GM18861 (cell line): Measurements from ENCODE around the gene CIB4.
"Not testable (repeated sequence)": the region's sequence is repeated elsewhere in the genome, so short reads cannot be mapped to it uniquely, and the experiment has no call there.

Source experiments
- ATAC-seq: cut with Tn5 transposase; IDR thresholded peaks from one replicate; pipeline ENCODE4 v1.9.1; 2021; ENCODE audit not compliant: unreplicated experiment

Gene CIB4

DNA sequence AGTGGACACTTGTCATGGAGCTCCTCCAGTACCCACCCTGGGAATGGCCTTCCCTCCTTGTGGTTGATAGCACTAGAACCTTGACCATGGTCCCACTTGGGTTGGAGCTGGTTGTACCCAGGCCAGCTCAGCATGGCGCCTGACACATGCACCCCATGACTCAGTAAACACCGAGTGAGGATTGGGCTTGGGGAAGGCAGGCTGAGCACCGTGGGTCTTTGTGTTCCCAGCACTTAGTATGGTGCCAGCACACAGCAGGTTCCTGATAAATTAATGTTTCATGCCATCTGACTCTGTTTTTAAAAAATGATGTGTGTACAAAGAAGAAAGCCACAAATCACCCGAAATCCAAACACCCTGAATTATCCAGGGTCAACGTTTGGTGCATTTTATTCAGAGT, 69.8 kb downstream of the CIB4 start:
- ATAC-seq = no peak

DNA sequence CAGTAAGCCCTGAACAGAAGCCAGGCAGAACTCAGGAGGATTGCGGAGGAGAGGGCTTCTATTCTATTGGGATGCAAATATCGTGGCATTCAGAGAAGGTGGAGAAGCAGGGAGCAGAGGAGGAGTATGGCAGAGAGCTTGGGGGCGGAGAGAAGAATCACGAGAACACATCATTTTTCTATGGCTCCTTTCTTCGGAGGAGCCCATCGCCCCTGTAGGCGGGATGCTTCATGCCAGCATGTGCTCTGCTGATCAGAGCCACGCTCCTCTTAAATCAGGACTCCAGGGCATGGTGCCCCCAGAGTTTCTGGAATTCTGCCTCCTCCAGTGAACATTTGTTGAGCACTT, 71.1 kb downstream of the CIB4 start:
- ATAC-seq = no peak

DNA sequence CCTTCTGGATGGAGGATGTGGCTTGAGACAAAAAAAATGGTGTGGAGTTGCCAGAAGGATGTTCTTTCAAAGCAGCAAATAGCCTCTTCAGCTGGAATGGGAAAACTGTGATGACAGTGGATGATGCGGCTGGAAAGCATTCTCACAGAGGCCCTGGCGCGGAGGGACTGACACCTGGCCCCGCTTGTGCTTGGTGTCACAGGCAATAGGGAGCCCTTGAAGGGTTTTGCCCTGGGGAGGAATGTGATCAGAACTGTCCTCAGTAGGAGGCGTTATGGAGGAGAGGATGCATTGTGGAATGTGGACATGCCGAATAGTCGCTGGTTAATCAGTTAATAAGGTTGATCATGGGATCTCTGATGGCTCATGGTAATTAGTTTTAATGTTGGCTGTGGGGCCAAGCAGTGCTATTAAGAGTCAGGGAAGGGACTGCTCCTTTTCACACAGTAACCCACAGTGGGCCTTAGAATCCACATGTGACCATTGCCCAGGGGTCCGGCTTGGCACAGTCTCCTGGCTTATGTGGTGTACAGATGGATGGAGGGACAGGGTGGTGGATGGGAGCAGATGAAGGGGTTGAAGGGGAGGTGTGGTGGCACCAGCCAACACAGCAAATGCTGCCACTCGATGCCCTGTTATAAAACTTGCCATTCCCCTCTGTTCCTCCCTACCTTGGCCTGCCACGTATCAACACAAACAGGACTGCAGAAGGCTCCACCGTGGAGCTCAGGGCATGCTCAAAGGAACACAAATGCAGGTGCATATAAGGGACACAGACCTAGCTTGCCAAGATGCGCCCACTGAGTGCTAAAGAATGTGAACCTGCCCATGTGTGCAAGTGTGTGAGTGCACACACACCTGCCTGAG, 71.7 kb downstream of the CIB4 start:
- no peak for ATAC-seq

DNA sequence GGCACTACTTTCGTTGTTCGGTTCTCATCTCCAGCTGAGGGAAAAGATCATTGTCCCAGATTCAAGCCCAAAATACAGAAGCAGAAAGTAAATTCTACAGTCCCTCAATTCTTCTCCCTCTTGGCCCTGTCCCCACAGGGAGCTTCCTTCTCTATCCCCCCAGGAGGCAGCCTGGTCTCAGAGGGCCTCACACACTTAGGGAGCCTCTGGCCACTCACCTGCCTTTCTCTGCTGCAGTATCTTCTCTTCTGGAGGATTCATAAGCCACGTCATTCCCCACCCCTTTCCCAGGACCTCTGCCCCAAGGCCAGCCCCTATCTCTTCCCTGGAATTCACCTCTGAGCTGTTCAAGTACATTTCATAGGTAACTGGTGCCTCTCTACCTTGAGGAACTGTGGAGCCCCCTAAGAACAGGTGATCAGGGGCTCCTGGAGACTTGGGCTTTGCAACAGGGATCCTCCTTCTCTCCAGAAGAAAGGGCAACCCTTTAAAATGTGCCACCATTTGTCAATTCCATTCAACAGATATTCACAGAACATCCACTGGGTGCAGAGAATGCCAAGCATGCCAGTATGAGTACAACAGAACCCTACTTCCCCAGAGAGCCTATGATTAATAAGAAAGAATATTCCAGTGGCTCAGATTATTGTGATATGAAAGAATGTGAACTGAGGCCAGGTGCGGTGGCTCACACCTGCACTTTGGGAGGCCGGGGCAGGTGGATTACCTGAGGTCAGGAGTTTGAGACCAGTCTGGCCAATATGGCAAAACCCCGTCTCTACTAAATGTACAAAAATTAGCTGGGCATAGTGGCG, 72.9 kb downstream of the CIB4 start:
- ATAC-seq = no peak

DNA sequence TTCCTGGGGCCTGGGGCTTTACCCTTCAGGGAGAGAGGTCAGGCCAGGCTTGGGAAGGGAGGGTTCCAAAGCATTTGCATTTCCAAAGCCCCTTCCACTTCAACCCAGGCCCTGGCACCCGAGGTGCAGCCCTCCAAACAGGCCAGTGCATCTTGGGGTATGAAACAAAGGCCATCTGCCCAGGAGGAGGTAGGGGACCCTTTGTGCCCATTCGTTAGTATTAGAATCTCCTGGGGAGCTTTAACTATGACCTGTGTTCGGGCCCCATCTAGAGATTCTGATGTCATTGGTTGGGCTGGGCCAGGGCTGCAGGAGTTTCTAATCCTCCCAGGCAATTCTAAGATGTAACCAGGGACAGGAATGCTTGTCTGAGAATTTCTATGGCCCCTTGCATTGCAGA, 73.6 kb downstream of the CIB4 start:
- no peak for ATAC-seq

DNA sequence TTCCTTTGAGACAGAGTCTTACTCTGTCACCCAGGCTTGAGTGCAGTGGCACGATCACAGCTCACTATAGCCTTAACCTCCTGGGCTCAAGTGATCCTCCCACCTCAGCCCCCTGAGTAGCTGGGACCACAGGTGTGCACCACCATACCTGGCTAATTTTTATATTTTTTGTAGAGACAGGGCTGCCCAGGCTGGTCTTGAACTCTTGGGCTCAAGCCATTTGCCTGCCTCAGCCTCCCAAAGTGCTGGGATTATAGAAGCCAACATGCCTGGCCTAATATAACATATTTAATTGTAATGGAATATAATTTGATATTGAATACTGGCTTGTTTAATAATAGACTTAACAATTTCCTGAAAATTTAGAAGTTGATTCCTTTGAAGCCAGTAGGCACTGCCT, 74.4 kb downstream of the CIB4 start:
- not testable (repeated sequence) for ATAC-seq

DNA sequence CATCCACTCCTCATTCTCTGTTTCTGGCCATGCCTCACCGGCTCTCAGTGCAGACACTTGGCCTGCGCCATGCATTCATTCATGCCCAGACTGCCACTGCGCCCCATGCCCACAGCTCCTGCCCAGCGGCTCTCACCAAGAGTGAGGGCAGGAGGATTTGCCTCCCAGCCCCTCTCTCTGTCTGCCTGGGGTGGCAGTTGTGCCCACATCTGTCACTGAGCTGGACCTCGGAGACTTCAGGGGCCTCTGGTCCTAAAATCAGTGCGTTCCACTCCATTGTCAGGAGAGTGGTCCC, 75.1 kb downstream of the CIB4 start:
- ATAC-seq = no peak

DNA sequence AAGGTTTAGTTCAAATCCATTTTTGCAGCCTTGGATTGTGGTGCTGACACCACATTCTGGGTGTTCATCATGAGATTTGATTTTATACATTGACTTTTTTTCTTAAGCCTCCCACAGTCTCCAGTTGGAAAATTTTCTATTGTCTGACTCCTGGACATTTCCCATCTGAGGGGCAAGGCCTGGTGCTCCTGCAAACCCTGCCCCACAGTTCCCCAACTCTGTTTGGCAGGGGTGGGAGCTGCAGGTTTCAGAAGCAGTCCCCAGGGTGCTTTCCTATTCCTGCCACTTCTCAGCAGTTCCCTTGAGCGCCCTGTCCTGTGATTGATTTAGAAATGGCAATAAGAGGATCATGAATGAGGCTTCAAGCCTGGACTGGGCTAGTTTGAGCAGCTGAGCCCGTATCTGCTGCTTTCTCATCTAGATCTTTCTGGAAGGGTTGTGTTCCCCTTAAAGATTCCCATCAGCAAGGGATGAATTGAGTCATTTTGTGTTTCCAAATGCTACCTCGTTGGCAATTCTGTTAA, 77.0 kb downstream of the CIB4 start:
- no peak for ATAC-seq

DNA sequence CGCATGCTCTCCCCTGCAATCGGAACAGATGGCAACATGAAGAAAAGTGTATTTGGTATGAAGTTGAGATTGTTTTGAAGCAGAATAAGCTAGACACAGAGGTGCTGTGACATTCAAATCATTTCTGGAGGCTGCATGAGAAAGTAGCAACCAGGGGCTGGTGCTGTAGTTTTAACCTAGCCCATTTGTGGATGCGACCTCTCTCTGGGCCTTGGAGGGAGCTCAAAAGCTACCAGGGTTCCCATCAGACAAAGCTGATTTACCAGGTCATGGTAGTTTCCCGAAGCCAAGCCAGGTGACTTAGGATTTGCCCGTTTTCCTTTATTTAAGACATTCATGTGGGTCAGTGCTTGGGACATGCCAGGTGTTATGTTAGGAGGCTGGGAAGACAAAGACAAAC, 77.5 kb downstream of the CIB4 start:
- no peak for ATAC-seq

DNA sequence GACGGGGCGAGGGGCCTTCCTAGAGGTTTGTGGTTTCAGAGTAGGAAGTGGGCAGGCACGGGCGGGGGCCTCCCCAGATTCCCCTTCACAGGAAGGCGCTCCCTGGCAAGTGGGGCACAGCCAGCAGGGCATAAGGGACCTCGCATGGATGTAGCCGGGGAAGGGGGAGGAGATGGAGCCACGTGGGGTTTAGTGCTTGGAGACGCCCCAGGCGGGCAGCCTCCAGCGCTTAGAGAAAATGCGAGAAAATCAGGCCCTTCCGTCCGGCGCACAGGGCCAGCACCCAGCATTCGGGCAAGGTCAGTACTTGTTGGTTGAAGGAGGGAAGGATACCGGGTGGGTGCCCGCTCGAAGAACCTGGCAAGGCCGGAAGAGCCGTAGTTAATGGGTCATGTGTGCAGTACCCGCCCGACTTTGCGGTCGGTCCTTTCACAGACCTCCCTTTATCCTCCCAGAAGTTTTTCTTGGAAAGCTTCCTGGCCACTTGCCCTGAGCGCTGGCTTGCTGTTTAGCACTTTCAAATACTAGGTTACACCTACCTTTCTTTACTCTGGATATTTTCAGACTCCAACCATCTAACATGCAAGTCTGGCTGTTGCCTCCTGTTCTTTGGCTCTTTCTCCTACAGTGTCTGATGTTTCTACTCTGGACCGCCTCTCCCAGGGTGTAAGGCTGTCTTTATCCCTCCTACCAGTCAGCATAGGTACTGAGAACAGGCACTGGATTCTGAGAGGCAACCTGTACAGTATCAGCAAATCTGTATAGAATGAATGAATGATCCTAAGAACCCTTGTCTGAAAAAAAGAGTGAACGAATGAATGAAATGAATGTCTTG, 78.1 kb downstream of the CIB4 start:
- no peak for ATAC-seq

DNA sequence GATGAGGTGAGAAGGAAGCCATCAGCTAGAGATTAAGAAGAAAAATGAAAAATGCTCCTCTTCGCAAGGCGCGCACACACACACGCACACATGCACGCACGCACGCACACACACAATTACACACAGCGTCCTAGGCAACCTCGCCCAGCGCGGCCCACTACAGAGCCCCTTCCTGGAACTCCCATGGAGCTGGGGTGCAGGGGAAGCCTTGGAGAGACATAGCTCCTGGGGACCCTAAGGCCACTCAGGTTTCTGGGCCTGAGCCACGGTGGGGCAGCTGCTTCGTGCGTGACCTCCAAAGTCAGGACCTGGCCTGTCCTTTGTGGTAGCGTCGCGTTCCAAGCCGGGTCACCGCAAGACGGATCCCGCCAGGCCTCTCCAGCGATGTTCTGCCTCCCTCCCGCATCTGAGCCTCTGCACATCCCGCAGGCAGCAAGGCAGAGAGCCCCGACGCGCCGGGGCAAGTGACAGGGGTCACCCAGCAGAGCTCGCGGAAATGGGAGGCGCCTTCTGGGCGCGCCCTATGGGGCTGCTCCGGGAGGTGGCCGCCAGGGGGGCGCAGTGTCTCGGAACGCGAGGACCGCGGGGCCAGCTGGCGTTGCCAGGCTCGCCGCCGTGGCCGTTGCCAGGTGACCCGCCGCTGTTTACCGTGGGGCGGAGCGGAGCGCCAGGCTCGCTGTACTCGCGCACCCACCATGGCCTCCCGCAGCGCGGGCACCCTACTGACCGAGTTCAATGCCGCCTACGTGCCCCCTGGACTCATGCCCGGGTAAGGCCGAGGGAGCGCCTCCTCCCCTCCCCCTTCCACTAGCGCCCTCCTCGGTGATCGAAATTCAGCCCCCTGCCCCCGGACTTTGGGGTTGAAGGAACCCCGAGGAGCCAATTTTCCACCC, 79.0 kb downstream of the CIB4 start:
- no peak for ATAC-seq

DNA sequence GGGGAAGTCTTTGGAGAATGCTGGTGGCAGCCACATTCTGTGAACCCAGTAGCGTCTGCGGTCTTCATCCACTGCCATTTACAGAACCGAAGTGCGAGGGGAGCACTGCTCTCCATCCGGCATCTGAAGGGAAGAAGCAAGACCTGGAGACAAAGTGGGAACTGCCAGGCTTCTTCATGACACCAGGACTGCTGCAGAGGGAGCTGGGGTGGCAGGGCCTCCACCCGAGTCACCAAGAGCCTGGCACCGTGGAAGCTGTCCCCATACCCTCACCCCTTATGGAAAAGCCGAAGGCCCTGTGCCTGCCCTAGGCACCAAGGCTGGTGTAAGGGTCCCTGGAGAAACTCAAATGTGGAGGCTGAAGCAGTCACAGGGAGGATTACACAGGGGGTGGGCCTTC, 79.8 kb downstream of the CIB4 start:
- no peak for ATAC-seq

DNA sequence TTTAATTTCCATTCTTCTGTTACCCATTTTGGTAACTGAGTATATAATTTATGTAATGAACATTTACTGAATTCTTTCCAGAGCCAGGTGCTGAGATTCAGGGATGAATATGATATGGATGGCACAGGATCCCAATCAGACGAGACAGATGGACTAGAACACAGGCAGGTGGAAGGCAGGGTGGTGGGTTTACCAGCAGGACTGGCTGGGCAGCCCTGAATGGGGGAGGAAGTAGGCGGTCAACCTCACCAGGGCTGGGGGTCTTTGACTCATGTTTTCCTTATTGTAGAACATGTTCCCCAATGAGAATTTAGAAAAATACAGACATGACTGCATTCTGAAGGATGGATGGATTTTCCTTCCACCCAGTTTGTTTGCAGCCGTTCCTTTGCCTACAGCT, 80.3 kb downstream of the CIB4 start:
- ATAC-seq = no peak

DNA sequence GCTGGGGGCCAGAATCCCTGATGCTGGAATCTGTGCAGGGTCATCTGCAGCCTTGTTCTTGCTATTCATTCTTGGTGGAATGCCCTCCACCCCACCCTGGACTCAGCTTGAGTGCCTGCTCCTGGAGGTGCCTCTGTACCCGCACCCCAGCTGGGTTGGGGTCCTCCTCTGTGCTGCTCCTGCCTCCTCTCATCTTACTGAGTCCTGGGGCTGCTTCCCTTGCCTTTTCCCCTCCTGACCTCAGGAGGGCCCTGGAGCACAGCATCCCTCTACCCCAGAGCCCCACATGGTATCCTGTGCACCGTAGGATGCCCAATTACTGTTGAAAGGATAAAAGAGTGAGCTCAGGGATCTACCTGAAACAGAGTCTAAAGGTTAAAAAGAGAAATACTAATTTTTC, 81.6 kb downstream of the CIB4 start:
- ATAC-seq = no peak

DNA sequence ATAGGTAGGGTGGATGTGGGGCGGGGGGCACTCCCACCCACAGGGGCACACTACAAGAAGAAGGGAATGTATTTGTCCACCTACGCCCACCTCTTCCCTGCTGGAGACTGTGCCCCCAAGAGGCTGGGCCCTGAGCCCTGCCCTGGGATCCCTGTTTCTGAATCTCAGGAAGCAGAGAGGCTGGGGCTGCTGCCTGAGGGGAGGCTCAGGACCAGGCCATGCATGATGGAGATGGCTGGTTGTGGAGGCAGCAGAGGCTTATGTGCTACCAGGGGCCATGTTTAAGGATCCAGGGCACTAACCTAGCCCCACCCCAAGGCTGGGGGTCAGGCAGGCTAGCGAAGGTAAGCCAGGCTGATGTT, 82.1 kb downstream of the CIB4 start:
- no peak for ATAC-seq

DNA sequence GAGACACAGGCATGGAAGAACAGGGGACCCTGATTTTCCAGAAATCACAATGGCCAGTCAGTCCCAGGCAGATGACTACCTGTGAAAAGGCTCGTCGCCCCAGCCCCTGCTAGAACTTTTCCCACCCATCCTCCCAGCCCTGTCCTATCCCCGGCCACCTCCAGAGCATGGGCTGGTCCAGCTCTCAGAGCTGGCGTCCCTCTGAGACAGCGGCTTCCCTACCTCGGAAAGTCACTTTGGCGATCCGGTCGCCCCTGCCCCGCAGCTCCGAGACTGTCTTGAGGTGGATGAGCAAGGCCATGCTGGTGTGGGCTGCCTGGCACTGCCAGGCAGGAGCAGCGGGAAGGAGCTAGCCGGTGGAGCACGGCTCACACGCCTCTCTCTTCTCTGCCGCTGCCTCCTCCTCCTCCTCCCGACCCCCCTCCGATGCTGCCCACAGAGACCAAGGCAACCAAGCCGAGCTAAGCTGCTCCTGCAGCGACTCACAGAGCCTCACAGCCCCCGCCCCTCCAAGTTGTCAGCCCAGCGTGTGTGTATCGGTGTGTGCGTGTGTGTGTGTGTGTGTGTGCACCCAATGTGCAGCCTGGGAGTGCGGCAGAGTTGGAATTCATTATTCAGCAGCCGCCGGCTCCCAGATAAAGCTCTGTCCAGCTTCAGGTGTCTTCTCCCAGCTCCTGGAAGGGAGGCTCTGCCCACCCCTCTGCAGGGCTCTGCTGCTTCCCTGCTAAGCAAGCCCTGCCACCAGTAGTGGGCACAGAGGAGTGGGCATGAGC, 82.7 kb downstream of the CIB4 start:
- no peak for ATAC-seq

DNA sequence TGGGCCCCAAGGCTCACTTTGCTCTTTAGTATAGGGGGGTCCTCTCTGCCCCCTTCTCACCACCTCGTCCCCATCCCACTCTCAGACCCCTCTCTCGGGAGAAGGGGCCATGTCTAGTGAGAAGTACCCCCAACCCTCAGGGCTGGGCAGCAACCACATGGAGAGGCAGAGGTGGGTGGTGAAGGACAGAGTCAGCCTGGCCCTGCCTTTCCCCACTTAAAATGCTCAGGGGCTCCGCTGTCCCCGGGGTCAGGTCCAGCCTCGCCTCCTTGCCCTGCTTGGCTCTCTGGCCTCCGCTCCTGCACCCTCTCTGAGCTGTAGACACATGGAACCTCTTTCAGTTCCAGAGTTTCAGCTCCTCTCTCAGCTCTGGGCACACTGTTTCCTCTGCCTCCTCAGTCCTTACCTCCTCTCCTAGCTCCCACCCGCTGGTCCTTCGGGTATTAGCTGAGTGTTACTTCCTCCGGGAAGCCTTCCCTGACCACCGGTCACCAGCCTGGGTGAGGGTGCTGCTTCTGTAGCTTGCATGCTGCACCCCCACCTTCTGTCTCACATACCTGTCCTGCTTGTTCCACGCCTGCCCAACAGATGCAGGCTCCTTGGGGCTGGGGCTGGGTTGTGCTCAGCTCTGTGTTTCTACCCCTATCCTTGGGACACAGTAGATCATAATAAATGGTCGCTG, 83.8 kb downstream of the CIB4 start:
- no peak for ATAC-seq

DNA sequence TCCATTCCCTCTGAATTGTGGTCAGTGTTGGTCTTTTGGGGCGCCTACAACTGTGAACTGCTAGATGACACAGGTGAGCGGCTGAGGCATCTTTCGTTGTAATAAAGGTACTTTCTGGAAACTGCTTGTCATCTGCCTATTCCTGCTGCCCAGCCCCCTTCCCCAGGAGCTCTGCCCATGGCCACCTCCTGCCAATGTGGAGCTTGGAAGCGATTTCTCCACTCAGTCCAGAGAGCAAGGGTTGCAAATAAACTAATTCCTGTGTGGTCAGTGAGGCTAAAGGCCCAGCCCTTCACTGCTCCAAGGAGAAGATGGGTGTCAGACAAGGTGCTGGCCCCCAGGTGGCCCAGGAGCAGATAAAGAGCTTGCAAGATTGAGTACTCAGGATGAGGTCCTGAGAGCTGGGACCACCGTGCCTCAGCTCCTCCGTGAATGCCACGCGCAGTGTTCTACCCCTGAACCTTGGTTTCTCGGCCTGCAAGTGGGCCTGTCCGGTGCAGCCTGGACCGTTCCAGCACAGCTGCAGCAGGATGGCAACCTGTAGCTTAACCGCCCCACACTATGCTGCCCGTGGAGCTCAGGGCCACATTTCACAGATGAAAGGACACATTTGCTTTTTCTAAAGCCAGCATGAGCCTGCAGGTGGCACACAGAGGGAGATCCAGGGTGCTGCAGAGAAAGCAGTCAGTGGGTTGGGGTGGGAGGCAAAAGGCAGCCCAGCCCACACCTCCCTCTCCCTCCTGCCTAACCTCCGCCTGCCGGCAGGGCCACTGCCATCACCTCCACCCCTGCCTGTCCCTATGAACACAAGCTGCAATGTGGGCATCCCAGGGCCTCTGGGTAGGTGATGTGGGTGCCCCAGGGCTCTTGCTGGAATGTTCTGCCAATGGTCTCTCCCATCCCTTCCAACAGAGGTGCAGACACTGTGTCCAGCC, 84.6 kb downstream of the CIB4 start:
- ATAC-seq = no peak
